ENCODE measurements around the gene CACNG8. TPM values are rescaled to one million over a fixed set of nuclear protein-coding genes. Genes with fewer than 3 reads are reported as not detected.

The CACNG8 gene
- total RNA-seq (2022) (0.91 and 1.1 TPM in 2 replicates), Bru-seq, nascent RNA (percentile 39 among the genes with signal in this experiment), BruChase-seq, experiment 1, labeled RNA remaining after a 2-hour chase (percentile 35 among the genes with signal in this experiment), BruChase-seq, experiment 2, labeled RNA remaining after a 6-hour chase (percentile 36 among the genes with signal in this experiment)
- long read RNA-seq, result 0 reads

- no peaks in the 10 kb centered on the region for H3K9me3 Mint-ChIP-seq (ENCODE audit: unreplicated experiment)
- no peak within 1 kb of the TSS for H3K4me3 ChIP-seq (ENCODE audit: low read depth, low read length)
- CTCF ChIA-PET, result no interaction called here
Observed at GRCh38 chr19:53962887-53963431, at the start of gene CACNG8. Gene CACNG8 (plus strand): TSS chr19:53962937.

GRCh38 chr19:53915000-53915399 is 47.7 kb upstream of the CACNG8 start:
- TF ChIP-seq CTCF (IDR thresholded peaks at IDR 0.05; ENCODE audit: insufficient read depth in 1 of 2, low read depth in 1 of 2, low read length in 1 of 2, severe bottlenecking in 1 of 2, unreplicated experiment in 1 of 2), result no peak
- intact Hi-C loops (cut with micrococcal nuclease; ENCODE audit: unreplicated experiment), result no loop called here
- Histone ChIP-seq H3K36me3 (ENCODE audit: control insufficient read depth, insufficient read depth, low read length) (no peaks in the 10 kb centered on the region), H3K27me3 (replicated peaks; ENCODE audit: control insufficient read depth, insufficient read depth, low read length) (no peaks in the 10 kb centered on the region), H3K4me1 (no peaks in the 10 kb centered on the region), H3K9me3 (no peaks in the 10 kb centered on the region), H3K4me3 (ENCODE audit: low read depth, low read length) (no peak overlapping the region)
- DNase-seq, result no peak
- Mint-ChIP-seq H3K9me3 (ENCODE audit: unreplicated experiment) (no peaks in the 10 kb centered on the region), H3K27ac (ENCODE audit: unreplicated experiment) (no peak overlapping the region), H3K4me3 (ENCODE audit: unreplicated experiment) (no peak overlapping the region), H3K36me3 (ENCODE audit: insufficient read depth, unreplicated experiment) (no peaks in the 10 kb centered on the region), H3K4me1 (ENCODE audit: low read depth, unreplicated experiment) (no peaks in the 10 kb centered on the region), H3K27me3 (ENCODE audit: insufficient read depth, unreplicated experiment) (peaks cover 11% of the 10 kb centered on the region)
- POLR2A ChIA-PET, result no interaction called here
- CTCF ChIA-PET, result no interaction called here
- no TSS peak for BruUV-seq (replicated peaks)

More at GRCh38 chr19:53962887-53963431, at the start of gene CACNG8:
- H3K9me3 ChIP-seq, result no peaks in the 10 kb centered on the region
- Mint-ChIP-seq H3K27me3 (ENCODE audit: insufficient read depth, unreplicated experiment) (peaks cover 25% of the 10 kb centered on the region), H3K4me3 (ENCODE audit: unreplicated experiment) (no peak within 1 kb of the TSS), H3K36me3 (ENCODE audit: insufficient read depth, unreplicated experiment) (no peaks in the 10 kb centered on the region), H3K27ac (ENCODE audit: unreplicated experiment) (no peak within 1 kb of the TSS), H3K4me1 (ENCODE audit: low read depth, unreplicated experiment) (no peaks in the 10 kb centered on the region)
- intact Hi-C loops (cut with micrococcal nuclease; ENCODE audit: unreplicated experiment), result no loop called here
- POLR2A ChIA-PET, result no interaction called here
- DNase-seq, result no peak
- no peak for TF ChIP-seq CTCF (IDR thresholded peaks at IDR 0.05; ENCODE audit: insufficient read depth in 1 of 2, low read depth in 1 of 2, low read length in 1 of 2, severe bottlenecking in 1 of 2, unreplicated experiment in 1 of 2)
- no peaks in the 10 kb centered on the region for H3K36me3 ChIP-seq (ENCODE audit: control insufficient read depth, insufficient read depth, low read length)
- H3K27me3 ChIP-seq (replicated peaks; ENCODE audit: control insufficient read depth, insufficient read depth, low read length), result no peaks in the 10 kb centered on the region
- BruUV-seq (replicated peaks), result no TSS peak
- no peaks in the 10 kb centered on the region for H3K4me1 ChIP-seq

- POLR2A ChIA-PET, result no interaction called here
- H3K4me1 Mint-ChIP-seq (ENCODE audit: low read depth, unreplicated experiment), result no peaks in the 10 kb centered on the region
- H3K4me1 ChIP-seq, result no peaks in the 10 kb centered on the region
- TF ChIP-seq CTCF (IDR thresholded peaks at IDR 0.05; ENCODE audit: insufficient read depth in 1 of 2, low read depth in 1 of 2, low read length in 1 of 2, severe bottlenecking in 1 of 2, unreplicated experiment in 1 of 2), result no peak
- intact Hi-C loops (cut with micrococcal nuclease; ENCODE audit: unreplicated experiment), result no loop called here
- no peaks in the 10 kb centered on the region for H3K36me3 ChIP-seq (ENCODE audit: control insufficient read depth, insufficient read depth, low read length)
- no peak overlapping the region for H3K4me3 ChIP-seq (ENCODE audit: low read depth, low read length)
- H3K4me3 Mint-ChIP-seq (ENCODE audit: unreplicated experiment), result no peak overlapping the region
- H3K27me3 Mint-ChIP-seq (ENCODE audit: insufficient read depth, unreplicated experiment), result peaks cover 4% of the 10 kb centered on the region
- H3K36me3 Mint-ChIP-seq (ENCODE audit: insufficient read depth, unreplicated experiment), result no peaks in the 10 kb centered on the region
- no peaks in the 10 kb centered on the region for H3K27me3 ChIP-seq (replicated peaks; ENCODE audit: control insufficient read depth, insufficient read depth, low read length)
- H3K27ac Mint-ChIP-seq (ENCODE audit: unreplicated experiment), result no peak overlapping the region
- BruUV-seq (replicated peaks), result no TSS peak
- CTCF ChIA-PET, result no interaction called here
- no peak for DNase-seq
- H3K9me3 ChIP-seq, result no peaks in the 10 kb centered on the region
- H3K9me3 Mint-ChIP-seq (ENCODE audit: unreplicated experiment), result no peaks in the 10 kb centered on the region
Observed at GRCh38 chr19:53916004-53916403, 46.7 kb upstream of the CACNG8 start.
